Endodermal cell (in vitro differentiated cells): ENCODE results near the gene DERA. TPM values are rescaled to one million over a fixed set of nuclear protein-coding genes. Genes with fewer than 3 reads are reported as not detected.

Experiments used
- DNase-seq: peaks from one replicate; pipeline ENCODE4 v3.0.0-alpha.2; 2017
- H3K27ac ChIP-seq: 2 replicates; pipeline ENCODE4 v1.5.1; 2013; ENCODE audit warnings: mild to moderate bottlenecking, low read depth, low read length, moderate library complexity
- H3K27me3 ChIP-seq: 2 replicates; pipeline ENCODE4 v1.6.1; 2013; ENCODE audit warnings: mild to moderate bottlenecking, low read length, moderate library complexity; ENCODE audit not compliant: insufficient read depth, control insufficient read depth, poor library complexity, severe bottlenecking
- H3K36me3 ChIP-seq: 2 replicates; pipeline ENCODE4 v1.7.0; 2013; ENCODE audit warnings: mild to moderate bottlenecking, low read length, moderate library complexity; ENCODE audit not compliant: control insufficient read depth, insufficient read depth
- H3K4me1 ChIP-seq: one replicate; pipeline ENCODE4 v1.7.0; 2013; ENCODE audit warnings: low read length; ENCODE audit not compliant: control insufficient read depth, insufficient read depth
- H3K4me3 ChIP-seq: 2 replicates; pipeline ENCODE4 v1.5.1; 2013; ENCODE audit warnings: mild to moderate bottlenecking, low read length, moderate library complexity
- H3K9ac ChIP-seq: 2 replicates; pipeline ENCODE4 v1.6.1; 2013; ENCODE audit warnings: mild to moderate bottlenecking, low read length, moderate library complexity; ENCODE audit not compliant: poor library complexity, severe bottlenecking; ENCODE audit errors: extremely low read depth
- H3K9me3 ChIP-seq: 2 replicates; pipeline ENCODE4 v1.6.1; 2013; ENCODE audit warnings: mild to moderate bottlenecking, low read length, moderate library complexity; ENCODE audit not compliant: control insufficient read depth
- H3K27ac Mint-ChIP-seq: 2 replicates; pipeline ENCODE4 v1.8.0; 2020; ENCODE audit warnings: mixed read lengths
- H3K27me3 Mint-ChIP-seq: 2 replicates; pipeline ENCODE4 v1.8.0; 2021; ENCODE audit warnings: mild to moderate bottlenecking, mixed read lengths; ENCODE audit not compliant: insufficient read depth
- H3K36me3 Mint-ChIP-seq: 2 replicates; pipeline ENCODE4 v1.8.0; 2020; ENCODE audit warnings: low read depth, mixed read lengths
- H3K4me1 Mint-ChIP-seq: 2 replicates; pipeline ENCODE4 v1.8.0; 2020; ENCODE audit warnings: mixed read lengths
- H3K4me3 Mint-ChIP-seq: 2 replicates; pipeline ENCODE4 v1.8.0; 2020; ENCODE audit warnings: mild to moderate bottlenecking, moderate library complexity, mixed read lengths
- H3K9me3 Mint-ChIP-seq: 2 replicates; pipeline ENCODE4 v1.8.0; 2020; ENCODE audit warnings: mild to moderate bottlenecking, mixed read lengths
- CTCF ChIP-seq: fragments of 200-600 bp; sonication (generic); conservative IDR thresholded peaks from 2 replicates; pipeline ENCODE4 v1.5.0; 2021; ENCODE audit warnings: antibody characterized with exemption, mild to moderate bottlenecking
- WGBS, 2 experiments: methylation state at CpG; one replicate each; pipeline versions ENCODE4 v1.1.5 to v1.1.7; 2013; ENCODE audit warnings: missing lambda C conversion rate in 2 of 2, mixed read lengths in 1 of 2; ENCODE audit not compliant: insufficient coverage in 1 of 2, insufficient read length in 1 of 2; 5-methylcytosine and 5-hydroxymethylcytosine counted together
- total RNA-seq, 2 donors: library from RNA; stranded (reverse); fragmentation: NEBNext Ultra II Directional in 1 of 2; extraction: Animal tissue kit (Norgen Biotek cat#: 25700) in 1 of 2; gene quantifications; 2 replicates in 1 of 2; 3 replicates in 1 of 2; pipeline ENCODE4 v1.2.1, GENCODE V29; 2021

The DERA gene
- total RNA-seq, 2 donors from 2014 or later, result 81.7 to 125 TPM

- H3K27ac Mint-ChIP-seq, result peak overlapping the region; percentile 4
- WGBS, 2 experiments, result 75 to 88% methylated on average over 1 to 4 of the region's 4 CpGs
These were observed 61.8 kb downstream of the DERA start for GRCh38 chr12:15972894-15973293.

GRCh38 chr12:15977999-15978951 lies 67.1 kb downstream of the DERA start:
- no peak for TF ChIP-seq CTCF
- H3K4me1 ChIP-seq, result peaks cover 28% of the 10 kb centered on the region
- Mint-ChIP-seq H3K27me3 (no peaks in the 10 kb centered on the region), H3K9me3 (no peaks in the 10 kb centered on the region), H3K4me1 (peaks cover 49% of the 10 kb centered on the region), H3K27ac (peak overlapping the region; percentile 43), H3K36me3 (peaks cover 36% of the 10 kb centered on the region), H3K4me3 (no peak overlapping the region)
- no peak overlapping the region for H3K27ac ChIP-seq
- no peaks in the 10 kb centered on the region for H3K9me3 ChIP-seq
- peaks cover 7% of the 10 kb centered on the region for H3K36me3 ChIP-seq
- 83 to 85% methylated on average over 2 to 6 of the region's 7 CpGs for WGBS, 2 experiments
- no peaks in the 10 kb centered on the region for H3K27me3 ChIP-seq
- no peak overlapping the region for H3K4me3 ChIP-seq
- no peak for DNase-seq
- no peak overlapping the region for H3K9ac ChIP-seq

More at GRCh38 chr12:15972894-15973293, 61.8 kb downstream of the DERA start:
- DNase-seq, result no peak
- Histone ChIP-seq H3K27ac (no peak overlapping the region), H3K9me3 (no peaks in the 10 kb centered on the region), H3K9ac (no peak overlapping the region), H3K27me3 (no peaks in the 10 kb centered on the region), H3K36me3 (peaks cover 26% of the 10 kb centered on the region), H3K4me3 (no peak overlapping the region), H3K4me1 (peaks cover 10% of the 10 kb centered on the region)
- Mint-ChIP-seq H3K4me1 (peaks cover 20% of the 10 kb centered on the region), H3K27me3 (no peaks in the 10 kb centered on the region), H3K9me3 (no peaks in the 10 kb centered on the region), H3K36me3 (peaks cover 48% of the 10 kb centered on the region), H3K4me3 (no peak overlapping the region)
- no peak for TF ChIP-seq CTCF

- peak; percentile 99 for TF ChIP-seq CTCF
- Mint-ChIP-seq H3K9me3 (no peaks in the 10 kb centered on the region), H3K27me3 (no peaks in the 10 kb centered on the region), H3K36me3 (peaks cover 44% of the 10 kb centered on the region), H3K27ac (peak overlapping the region; percentile 6), H3K4me3 (no peak overlapping the region), H3K4me1 (peaks cover 60% of the 10 kb centered on the region)
- Histone ChIP-seq H3K4me3 (no peak overlapping the region), H3K4me1 (peaks cover 39% of the 10 kb centered on the region), H3K27me3 (no peaks in the 10 kb centered on the region), H3K27ac (no peak overlapping the region), H3K9me3 (no peaks in the 10 kb centered on the region), H3K9ac (no peak overlapping the region), H3K36me3 (peaks cover 17% of the 10 kb centered on the region)
- DNase-seq, result peak; percentile 87
- 86 to 88% methylated on average over 1 to 2 of the region's 2 CpGs for WGBS, 2 experiments
These were observed 68.3 kb downstream of the DERA start for GRCh38 chr12:15979096-15980092.
